NCI-H1694 treated with DMSO at 0.1 percent for 48 hours (cell line): ENCODE data around the gene B3GALT2.

Source experiments
- DNase-seq: peaks from one replicate; lab custom pipeline; 2025; lab: John Stamatoyannopoulos, UW

Gene B3GALT2

GRCh38 chr1:193183019-193183627 lies 3.3 kb downstream of the B3GALT2 start:
- DNase-seq: peak; percentile 83

GRCh38 chr1:193181985-193182384 lies 4.4 kb downstream of the B3GALT2 start:
- DNase-seq: peak; percentile 70

- no peak for DNase-seq
Measured at GRCh38 chr1:193181536-193181935, 4.9 kb downstream of the B3GALT2 start.

- DNase-seq: no peak
Measured at GRCh38 chr1:193179094-193179493, 7.3 kb downstream of the B3GALT2 start.

GRCh38 chr1:193176788-193177187 lies 9.6 kb downstream of the B3GALT2 start:
- DNase-seq: no peak

- DNase-seq: no peak
Measured at GRCh38 chr1:193176113-193176512, 10.3 kb downstream of the B3GALT2 start.

GRCh38 chr1:193157360-193157759 lies 29.1 kb downstream of the B3GALT2 start:
- no peak for DNase-seq

GRCh38 chr1:193156822-193157142 lies 29.6 kb downstream of the B3GALT2 start:
- DNase-seq: no peak

- DNase-seq: no peak
Measured at GRCh38 chr1:193156117-193156821, 30.1 kb downstream of the B3GALT2 start.

- no peak for DNase-seq
Measured at GRCh38 chr1:193144999-193145398, 41.4 kb downstream of the B3GALT2 start.

GRCh38 chr1:193144361-193144938 lies 42.0 kb downstream of the B3GALT2 start:
- DNase-seq: no peak

GRCh38 chr1:193143285-193143684 lies 43.1 kb downstream of the B3GALT2 start:
- DNase-seq: peak; percentile 20

- no peak for DNase-seq
Measured at GRCh38 chr1:193142409-193142808, 44.0 kb downstream of the B3GALT2 start.

- no peak for DNase-seq
Measured at GRCh38 chr1:193141804-193142203, 44.6 kb downstream of the B3GALT2 start.

- no peak for DNase-seq
Measured at GRCh38 chr1:193140254-193140653, 46.2 kb downstream of the B3GALT2 start.

- no peak for DNase-seq
Measured at GRCh38 chr1:193131266-193131860, 55.0 kb downstream of the B3GALT2 start.
